NT2/D1 (cell line): Measurements from ENCODE around the gene PLP2.
A peak's percentile ranks its signal among the peaks of the same experiment; 100 is the strongest.

Source experiments
- DNase-seq: peaks from one replicate; pipeline ENCODE4 v3.0.0-alpha.2; 2011; ENCODE audit warnings: low read depth, low spot score
- H3K27me3 ChIP-seq: 2 replicates; pipeline ENCODE4 v1.6.0; 2011; ENCODE audit warnings: mild to moderate bottlenecking; ENCODE audit not compliant: insufficient read length, insufficient read depth
- H3K36me3 ChIP-seq: 2 replicates; pipeline ENCODE4 v1.6.1; 2011; ENCODE audit warnings: mild to moderate bottlenecking, low read length, mixed read lengths; ENCODE audit not compliant: insufficient read depth, insufficient read length
- H3K4me1 ChIP-seq: 2 replicates; pipeline ENCODE4 v1.5.1; 2011; ENCODE audit not compliant: insufficient read depth, insufficient read length
- H3K4me3 ChIP-seq: 2 replicates; pipeline ENCODE4 v1.5.1; 2011; ENCODE audit warnings: low read depth; ENCODE audit not compliant: insufficient read length
- H3K9ac ChIP-seq: 2 replicates; pipeline ENCODE4 v1.6.0; 2011; ENCODE audit warnings: low read depth; ENCODE audit not compliant: insufficient read length
- H3K9me3 ChIP-seq: 2 replicates; pipeline ENCODE4 v1.5.1; 2011; ENCODE audit warnings: mild to moderate bottlenecking, low read length; ENCODE audit not compliant: insufficient read depth
- SUZ12 ChIP-seq: IDR thresholded peaks from 2 replicates; pipeline ENCODE4 v1.6.1; 2011; ENCODE audit not compliant: insufficient read length, insufficient read depth; ENCODE audit errors: extremely low read depth
- YY1 ChIP-seq: IDR thresholded peaks from 2 replicates; pipeline ENCODE4 v1.6.1; 2011; ENCODE audit not compliant: insufficient read length, insufficient read depth
- ZNF274 ChIP-seq: IDR thresholded peaks from 2 replicates; pipeline ENCODE4 v1.6.1; 2011; ENCODE audit warnings: mild to moderate bottlenecking, low read depth, low read length

Gene PLP2

GRCh38 chrX:49176421-49177326, 5.0 kb downstream of the PLP2 start:
- Histone ChIP-seq H3K27me3 (no peaks in the 10 kb centered on the region), H3K9me3 (no peaks in the 10 kb centered on the region), H3K9ac (no peak overlapping the region), H3K36me3 (peaks cover 72% of the 10 kb centered on the region), H3K4me3 (no peak overlapping the region), H3K4me1 (no peaks in the 10 kb centered on the region)
- TF ChIP-seq SUZ12: no peak
- no peak for TF ChIP-seq YY1
- TF ChIP-seq ZNF274: no peak
- DNase-seq: no peak

GRCh38 chrX:49177338-49177833, 5.7 kb downstream of the PLP2 start:
- DNase-seq: no peak

DNA sequence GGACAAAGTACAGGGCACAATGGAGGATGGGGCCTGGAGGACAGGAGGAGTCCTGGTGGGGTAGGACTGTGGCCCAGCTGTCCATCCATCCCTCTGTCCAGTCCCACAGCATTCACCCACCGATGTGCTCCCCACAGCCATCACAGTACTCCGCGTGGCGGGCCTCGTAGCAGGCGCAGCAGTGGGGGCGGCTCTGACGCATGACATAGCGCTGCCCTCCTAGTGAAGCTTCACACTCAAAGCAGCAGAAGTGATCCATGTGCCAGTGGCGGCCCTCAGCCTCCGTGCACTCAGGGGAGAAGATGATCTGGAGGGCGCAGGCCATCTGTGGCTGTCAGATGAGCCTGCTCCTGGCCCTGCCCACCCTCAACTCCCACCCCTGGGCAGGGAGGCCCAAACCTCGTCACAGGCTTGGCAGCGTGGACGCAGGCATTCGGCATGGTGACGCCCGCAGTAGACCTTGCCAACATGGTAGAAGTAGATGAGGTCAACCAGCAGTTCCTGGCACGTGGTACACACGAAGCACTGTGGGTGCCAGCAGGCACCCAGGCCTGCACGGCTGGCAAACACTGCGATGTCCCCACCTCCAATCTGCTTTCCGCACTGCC, 6.3 kb downstream of the PLP2 start:
- DNase-seq: no peak
- no peaks in the 10 kb centered on the region for H3K4me1 ChIP-seq
- H3K9ac ChIP-seq: no peak overlapping the region
- H3K27me3 ChIP-seq: no peaks in the 10 kb centered on the region
- peaks cover 80% of the 10 kb centered on the region for H3K36me3 ChIP-seq
- TF ChIP-seq YY1 (no peak), ZNF274 (no peak), SUZ12 (no peak)
- H3K9me3 ChIP-seq: no peaks in the 10 kb centered on the region
- H3K4me3 ChIP-seq: no peak overlapping the region

More at GRCh38 chrX:49177338-49177833, 5.7 kb downstream of the PLP2 start:
- no peak for TF ChIP-seq SUZ12
- H3K9me3 ChIP-seq: no peaks in the 10 kb centered on the region
- H3K4me3 ChIP-seq: no peak overlapping the region
- H3K36me3 ChIP-seq: peaks cover 77% of the 10 kb centered on the region
- no peaks in the 10 kb centered on the region for H3K27me3 ChIP-seq
- no peak overlapping the region for H3K9ac ChIP-seq
- H3K4me1 ChIP-seq: no peaks in the 10 kb centered on the region

DNA sequence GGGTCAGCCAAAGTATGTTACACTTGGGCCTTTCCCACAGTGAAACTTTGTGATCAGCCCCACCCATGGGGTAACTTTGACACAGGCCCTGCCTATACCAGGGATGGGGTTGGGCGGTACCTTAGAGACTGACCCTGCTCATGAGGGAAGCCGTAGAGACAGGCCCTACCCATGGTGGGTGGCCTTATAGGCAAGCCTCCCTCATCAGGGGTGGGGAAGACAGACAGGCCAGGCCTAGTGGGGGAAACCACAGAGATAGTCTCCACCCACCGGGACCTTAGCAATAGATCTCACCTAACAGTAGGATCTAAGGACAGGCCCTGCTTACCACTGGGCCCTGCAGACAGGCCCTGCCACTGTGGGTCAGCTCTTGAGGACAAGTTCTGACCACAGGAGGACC, 6.8 kb downstream of the PLP2 start:
- H3K4me1 ChIP-seq: no peaks in the 10 kb centered on the region
- H3K36me3 ChIP-seq: peaks cover 82% of the 10 kb centered on the region
- TF ChIP-seq ZNF274 (no peak), YY1 (no peak), SUZ12 (no peak)
- H3K9me3 ChIP-seq: no peaks in the 10 kb centered on the region
- DNase-seq: no peak
- no peak overlapping the region for H3K4me3 ChIP-seq
- H3K9ac ChIP-seq: no peak overlapping the region
- no peaks in the 10 kb centered on the region for H3K27me3 ChIP-seq

- H3K4me1 ChIP-seq: no peaks in the 10 kb centered on the region
- no peaks in the 10 kb centered on the region for H3K27me3 ChIP-seq
- H3K9ac ChIP-seq: no peak overlapping the region
- peaks cover 80% of the 10 kb centered on the region for H3K36me3 ChIP-seq
- TF ChIP-seq ZNF274 (no peak), SUZ12 (no peak), YY1 (no peak)
- no peaks in the 10 kb centered on the region for H3K9me3 ChIP-seq
- no peak for DNase-seq
- H3K4me3 ChIP-seq: no peak overlapping the region
These were observed 7.7 kb downstream of the PLP2 start for GRCh38 chrX:49179358-49179757.

DNA sequence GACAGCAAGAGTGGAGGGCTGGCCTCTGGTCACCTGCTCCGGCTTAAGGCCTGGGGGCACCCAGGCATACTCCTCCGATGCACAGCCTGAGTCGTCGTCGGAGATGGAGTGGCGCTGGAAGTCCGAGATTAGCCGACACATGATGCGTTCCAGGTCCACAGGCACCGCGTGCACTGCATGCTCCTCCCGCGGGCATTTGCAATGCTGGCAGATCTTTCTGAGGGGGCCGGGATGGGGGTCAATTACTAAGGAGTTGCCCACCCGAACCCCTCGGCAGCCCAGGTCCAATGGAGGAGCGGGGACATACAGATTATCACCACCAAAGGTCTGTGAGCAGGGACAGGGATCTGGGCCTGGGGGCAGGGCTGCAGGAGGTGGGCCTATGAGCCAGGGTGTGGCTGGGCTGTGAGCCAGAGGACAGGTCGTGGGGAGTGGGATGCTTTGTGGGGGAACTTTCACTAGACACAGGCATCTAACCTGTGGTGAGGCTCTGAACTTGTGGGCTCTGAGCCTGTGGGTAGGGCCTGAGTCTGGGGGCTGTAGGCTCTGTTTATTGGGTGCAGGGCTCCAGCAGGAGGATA, 12.1 kb downstream of the PLP2 start:
- H3K4me3 ChIP-seq: peak overlapping the region; percentile 26
- no peak for DNase-seq
- TF ChIP-seq ZNF274 (no peak), SUZ12 (no peak)
- H3K9me3 ChIP-seq: no peaks in the 10 kb centered on the region
- no peaks in the 10 kb centered on the region for H3K27me3 ChIP-seq
- H3K9ac ChIP-seq: peak overlapping the region; percentile 50
- H3K4me1 ChIP-seq: peaks cover 3% of the 10 kb centered on the region
- H3K36me3 ChIP-seq: peaks cover 38% of the 10 kb centered on the region

GRCh38 chrX:49184294-49185281, 12.9 kb downstream of the PLP2 start:
- peak overlapping the region; percentile 86 for H3K9ac ChIP-seq
- no peaks in the 10 kb centered on the region for H3K9me3 ChIP-seq
- peaks cover 30% of the 10 kb centered on the region for H3K36me3 ChIP-seq
- peak overlapping the region; percentile 77 for H3K4me3 ChIP-seq
- peaks cover 3% of the 10 kb centered on the region for H3K4me1 ChIP-seq
- TF ChIP-seq ZNF274: no peak
- TF ChIP-seq SUZ12: no peak
- no peak for TF ChIP-seq YY1
- peak; percentile 91 for DNase-seq
- H3K27me3 ChIP-seq: no peaks in the 10 kb centered on the region
